Measurements from ENCODE around the gene KRT33B.

The KRT33B gene

GRCh38 chr17:41377546-41377945 is 7.9 kb upstream of the KRT33B start:
- Histone ChIP-seq H4K20me1 (ENCODE audit: insufficient read depth) (no peaks in the 10 kb centered on the region), H3K79me2 (ENCODE audit: insufficient read depth, low read depth) (no peaks in the 10 kb centered on the region), H3K27me3 (ENCODE audit: insufficient read depth, low read depth) (no peaks in the 10 kb centered on the region), H3K4me1 (ENCODE audit: low read depth, poor library complexity, severe bottlenecking) (no peaks in the 10 kb centered on the region), H3K9ac (no peak overlapping the region), H3K4me3 (IDR thresholded peaks at IDR 0.05; ENCODE audit: insufficient read depth, low read depth, low read length) (no peak overlapping the region), H2AFZ (ENCODE audit: low read depth) (no peak overlapping the region), H3K4me2 (no peak overlapping the region), H3K27ac (no peak overlapping the region), H3K36me3 (ENCODE audit: insufficient read depth) (no peaks in the 10 kb centered on the region)
- TF ChIP-seq, protein P1, sequence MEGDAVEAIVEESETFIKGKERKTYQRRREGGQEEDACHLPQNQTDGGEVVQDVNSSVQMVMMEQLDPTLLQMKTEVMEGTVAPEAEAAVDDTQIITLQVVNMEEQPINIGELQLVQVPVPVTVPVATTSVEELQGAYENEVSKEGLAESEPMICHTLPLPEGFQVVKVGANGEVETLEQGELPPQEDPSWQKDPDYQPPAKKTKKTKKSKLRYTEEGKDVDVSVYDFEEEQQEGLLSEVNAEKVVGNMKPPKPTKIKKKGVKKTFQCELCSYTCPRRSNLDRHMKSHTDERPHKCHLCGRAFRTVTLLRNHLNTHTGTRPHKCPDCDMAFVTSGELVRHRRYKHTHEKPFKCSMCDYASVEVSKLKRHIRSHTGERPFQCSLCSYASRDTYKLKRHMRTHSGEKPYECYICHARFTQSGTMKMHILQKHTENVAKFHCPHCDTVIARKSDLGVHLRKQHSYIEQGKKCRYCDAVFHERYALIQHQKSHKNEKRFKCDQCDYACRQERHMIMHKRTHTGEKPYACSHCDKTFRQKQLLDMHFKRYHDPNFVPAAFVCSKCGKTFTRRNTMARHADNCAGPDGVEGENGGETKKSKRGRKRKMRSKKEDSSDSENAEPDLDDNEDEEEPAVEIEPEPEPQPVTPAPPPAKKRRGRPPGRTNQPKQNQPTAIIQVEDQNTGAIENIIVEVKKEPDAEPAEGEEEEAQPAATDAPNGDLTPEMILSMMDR (conservative IDR thresholded peaks at IDR 0.05; ENCODE audit: low read depth, low read length), result no peak

DNA sequence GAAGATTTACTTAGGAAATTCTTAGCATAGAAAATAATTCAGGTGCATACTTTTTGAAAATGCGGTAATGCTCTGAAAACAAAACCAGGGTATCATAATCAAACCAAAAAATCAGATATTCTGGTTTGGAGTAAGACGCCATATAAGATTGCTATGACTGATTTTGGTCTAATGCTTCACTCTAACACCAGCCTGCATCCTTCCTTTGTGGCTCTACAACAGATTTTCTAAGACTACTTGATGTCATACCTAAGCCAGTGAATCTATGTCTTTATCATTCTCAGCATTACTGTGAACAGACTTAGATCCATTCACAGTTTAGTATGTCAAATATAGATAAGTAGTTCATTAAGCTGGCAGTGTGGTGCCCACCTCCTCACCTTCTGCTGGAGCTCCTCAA is 590 bp downstream of the KRT33B start:
- H3K36me3 ChIP-seq (ENCODE audit: insufficient read depth), result no peaks in the 10 kb centered on the region
- no peak overlapping the region for H3K4me3 ChIP-seq (IDR thresholded peaks at IDR 0.05; ENCODE audit: insufficient read depth, low read depth, low read length)
- H4K20me1 ChIP-seq (ENCODE audit: insufficient read depth), result no peaks in the 10 kb centered on the region
- H3K27ac ChIP-seq, result no peak overlapping the region
- no peaks in the 10 kb centered on the region for H3K27me3 ChIP-seq (ENCODE audit: insufficient read depth, low read depth)
- no peak overlapping the region for H2AFZ ChIP-seq (ENCODE audit: low read depth)
- H3K4me2 ChIP-seq, result no peak overlapping the region
- H3K79me2 ChIP-seq (ENCODE audit: insufficient read depth, low read depth), result no peaks in the 10 kb centered on the region
- no peak overlapping the region for H3K9ac ChIP-seq
- H3K4me1 ChIP-seq (ENCODE audit: low read depth, poor library complexity, severe bottlenecking), result no peaks in the 10 kb centered on the region
- TF ChIP-seq, protein P1 (conservative IDR thresholded peaks at IDR 0.05; ENCODE audit: low read depth, low read length), result no peak

DNA sequence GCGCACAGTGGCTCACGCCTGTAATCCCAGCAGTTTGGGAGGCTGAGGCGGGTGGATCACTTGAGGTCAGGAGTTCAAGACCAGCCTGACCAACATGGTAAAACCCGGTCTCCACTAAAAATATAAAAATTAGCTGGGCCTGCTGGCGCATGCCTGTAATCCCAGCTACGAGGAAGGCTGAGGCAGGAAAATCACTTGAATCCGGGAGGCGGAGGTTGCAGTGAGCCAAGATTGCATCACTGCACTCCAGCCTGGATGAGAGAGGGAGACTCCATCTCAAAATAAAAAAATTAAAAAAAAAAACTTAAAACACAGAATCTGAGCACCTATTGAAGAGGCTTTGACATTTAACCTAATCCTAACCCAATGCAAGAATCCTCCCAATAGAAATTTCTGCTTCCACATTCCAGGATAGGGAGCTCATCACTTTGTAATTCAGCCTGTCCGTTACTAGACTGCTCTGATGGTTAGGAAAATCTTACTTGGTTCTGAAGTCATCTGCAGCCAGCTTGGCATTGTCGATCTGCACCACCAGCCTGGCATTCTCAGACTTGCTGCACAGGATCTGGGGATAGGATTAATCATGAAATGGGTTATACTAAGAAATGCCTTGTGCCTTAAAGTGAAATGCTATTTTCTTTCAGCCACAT is 2.1 kb downstream of the KRT33B start:
- TF ChIP-seq, protein P1 (conservative IDR thresholded peaks at IDR 0.05; ENCODE audit: low read depth, low read length), result no peak
- no peak overlapping the region for H3K4me3 ChIP-seq (IDR thresholded peaks at IDR 0.05; ENCODE audit: insufficient read depth, low read depth, low read length)
- H3K27ac ChIP-seq, result no peak overlapping the region
- H3K79me2 ChIP-seq (ENCODE audit: insufficient read depth, low read depth), result no peaks in the 10 kb centered on the region
- H3K36me3 ChIP-seq (ENCODE audit: insufficient read depth), result no peaks in the 10 kb centered on the region
- H3K27me3 ChIP-seq (ENCODE audit: insufficient read depth, low read depth), result no peaks in the 10 kb centered on the region
- H3K9ac ChIP-seq, result no peak overlapping the region
- H4K20me1 ChIP-seq (ENCODE audit: insufficient read depth), result no peaks in the 10 kb centered on the region
- H3K4me2 ChIP-seq, result no peak overlapping the region
- no peaks in the 10 kb centered on the region for H3K4me1 ChIP-seq (ENCODE audit: low read depth, poor library complexity, severe bottlenecking)
- no peak overlapping the region for H2AFZ ChIP-seq (ENCODE audit: low read depth)

DNA sequence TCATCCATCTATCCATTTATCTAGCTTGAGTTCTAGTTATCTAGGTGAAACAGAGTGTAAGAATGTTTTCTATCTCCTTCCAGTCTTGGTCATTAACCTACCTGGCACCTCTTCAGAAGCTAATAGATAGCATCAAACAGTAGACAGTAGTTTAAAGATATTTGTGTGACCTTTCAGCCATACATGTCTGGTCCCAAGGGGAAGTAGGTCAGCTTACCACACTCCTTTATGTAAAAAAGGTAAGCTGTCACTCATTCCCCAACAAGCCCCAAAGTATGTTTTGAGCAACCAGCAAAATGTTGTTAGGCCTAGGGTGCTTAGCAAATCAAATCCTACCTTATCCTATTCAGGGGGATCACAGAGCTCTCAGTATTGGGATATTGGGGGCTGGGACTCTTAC is 3.5 kb downstream of the KRT33B start:
- Histone ChIP-seq H3K4me1 (ENCODE audit: low read depth, poor library complexity, severe bottlenecking) (no peaks in the 10 kb centered on the region), H3K4me3 (IDR thresholded peaks at IDR 0.05; ENCODE audit: insufficient read depth, low read depth, low read length) (no peak overlapping the region), H3K36me3 (ENCODE audit: insufficient read depth) (no peaks in the 10 kb centered on the region), H2AFZ (ENCODE audit: low read depth) (no peak overlapping the region), H3K27ac (no peak overlapping the region), H3K27me3 (ENCODE audit: insufficient read depth, low read depth) (no peaks in the 10 kb centered on the region), H3K79me2 (ENCODE audit: insufficient read depth, low read depth) (no peaks in the 10 kb centered on the region), H3K9ac (no peak overlapping the region), H3K4me2 (no peak overlapping the region), H4K20me1 (ENCODE audit: insufficient read depth) (no peaks in the 10 kb centered on the region)
- TF ChIP-seq, protein P1 (conservative IDR thresholded peaks at IDR 0.05; ENCODE audit: low read depth, low read length), result no peak
